Ovary (tissue), 3 donors: ENCODE results near the gene PCDHA3.

Experiments used
- CTCF ChIP-seq, 3 donors: fragments of 450-650 bp in 2 of 3; fragments of 200-600 bp in 1 of 3; IDR thresholded peaks; one replicate each; pipeline versions ENCODE4 v1.5.1 to v1.8.0; 2016 to 2022; ENCODE audit warnings: antibody characterized with exemption in 3 of 3, mild to moderate bottlenecking in 1 of 3
- EP300 ChIP-seq: sonication (generic); formaldehyde crosslinking; IDR thresholded peaks from one replicate; pipeline ENCODE4 v1.6.1; 2017; ENCODE audit warnings: antibody characterized with exemption
- POLR2A ChIP-seq: fragments of 450-650 bp; IDR thresholded peaks from one replicate; pipeline ENCODE4 v1.6.1; 2017; ENCODE audit warnings: antibody characterized with exemption, mild to moderate bottlenecking, moderate library complexity
- donor health status: DM: no; HTN: no; CAD: no.

GRCh38 chr5:140801494-140801841 is 611 bp downstream of the PCDHA3 start:
- no peak for TF ChIP-seq CTCF (IDR thresholded peaks at IDR 0.05)
- no peak for TF ChIP-seq POLR2A
- no peak for TF ChIP-seq EP300
